Heart left ventricle (tissue), 13 donors: ENCODE data around the gene FBXL12.

Experiments used
- POLR2A ChIP-seq, 2 donors: fragments of 450-650 bp; IDR thresholded peaks; one replicate each; pipeline ENCODE4 v1.6.1; 2017; ENCODE audit warnings: antibody characterized with exemption in 2 of 2, mild to moderate bottlenecking in 2 of 2, moderate library complexity in 2 of 2
- TF ChIP-seq, protein P1 (sequence below), 12 donors: fragments of 200-600 bp; sonication (generic) in 4 of 12; IDR thresholded peaks; one replicate each; pipeline versions ENCODE4 v1.5.0 to v1.8.0; 2018 to 2022; ENCODE audit warnings: antibody characterized with exemption in 12 of 12, mild to moderate bottlenecking in 5 of 12
- donor health status: ischemic (EF 13 %, LVEDD 7.1; RV severe dilation, severe dysfunction).
- donor health status: DM: no; HTN: yes; CAD: no.
- donor health status: DM: no; HTN: no; CAD: no.
- donor health status: ischemic (EF 25% LVEDD 6.9; RV normal size, moderate dysfunction).
- donor health status: ischemic (EF 25% LVEDD 5.7; RV mildly dilated, moderate dysfunction).
- donor health status: ischemic (EF 35%, LVEDD 5.7; RV mildly dilated, moderate dysfunction).
- donor health status: nonischemic (EF 11% LVEDD 7.7; RV severe dilation, severe dysfunction).
- donor health status: DM: yes; HTN: yes; CAD: no.
- donor health status: PGD.
- donor health status: ischemic (EF 29% LVEDD 5.4; RV normal size, mild dysfunction).
- donor health status: nonischemic (EF 23%, LVEDD 6.1; RV moderate dilation, normal function).

DNA sequence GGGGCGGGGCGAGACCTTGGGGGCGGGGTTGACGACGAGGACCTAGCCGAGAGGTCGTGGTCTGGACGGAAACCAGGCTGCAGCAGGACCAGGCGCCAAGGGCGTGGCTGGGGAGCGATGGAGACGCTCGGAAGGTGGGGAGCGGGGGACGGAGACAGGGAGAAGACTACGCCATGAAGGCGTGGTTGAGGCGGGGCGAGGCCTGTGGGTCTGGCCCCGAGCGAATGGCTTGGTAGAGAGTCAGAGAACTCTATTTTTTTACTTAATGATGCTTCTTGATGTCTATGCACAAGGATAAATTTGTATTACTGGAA, 674 bp upstream of the FBXL12 start:
- TF ChIP-seq POLR2A (IDR thresholded peaks at IDR 0.05) = peak in 1 of 2 donors; percentile 36
- TF ChIP-seq, protein P1, sequence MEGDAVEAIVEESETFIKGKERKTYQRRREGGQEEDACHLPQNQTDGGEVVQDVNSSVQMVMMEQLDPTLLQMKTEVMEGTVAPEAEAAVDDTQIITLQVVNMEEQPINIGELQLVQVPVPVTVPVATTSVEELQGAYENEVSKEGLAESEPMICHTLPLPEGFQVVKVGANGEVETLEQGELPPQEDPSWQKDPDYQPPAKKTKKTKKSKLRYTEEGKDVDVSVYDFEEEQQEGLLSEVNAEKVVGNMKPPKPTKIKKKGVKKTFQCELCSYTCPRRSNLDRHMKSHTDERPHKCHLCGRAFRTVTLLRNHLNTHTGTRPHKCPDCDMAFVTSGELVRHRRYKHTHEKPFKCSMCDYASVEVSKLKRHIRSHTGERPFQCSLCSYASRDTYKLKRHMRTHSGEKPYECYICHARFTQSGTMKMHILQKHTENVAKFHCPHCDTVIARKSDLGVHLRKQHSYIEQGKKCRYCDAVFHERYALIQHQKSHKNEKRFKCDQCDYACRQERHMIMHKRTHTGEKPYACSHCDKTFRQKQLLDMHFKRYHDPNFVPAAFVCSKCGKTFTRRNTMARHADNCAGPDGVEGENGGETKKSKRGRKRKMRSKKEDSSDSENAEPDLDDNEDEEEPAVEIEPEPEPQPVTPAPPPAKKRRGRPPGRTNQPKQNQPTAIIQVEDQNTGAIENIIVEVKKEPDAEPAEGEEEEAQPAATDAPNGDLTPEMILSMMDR (IDR thresholded peaks at IDR 0.05) = no peak
